ELF-1 (cell line): ENCODE data around the gene DGKQ.
"Not testable (repeated sequence)": the region's sequence is repeated elsewhere in the genome, so short reads cannot be mapped to it uniquely, and the experiment has no call there.

Source experiments
- DNase-seq: peaks from one replicate; pipeline ENCODE4 v3.0.0-alpha.2; 2016; ENCODE audit warnings: low read depth, low spot score

Gene DGKQ

DNA sequence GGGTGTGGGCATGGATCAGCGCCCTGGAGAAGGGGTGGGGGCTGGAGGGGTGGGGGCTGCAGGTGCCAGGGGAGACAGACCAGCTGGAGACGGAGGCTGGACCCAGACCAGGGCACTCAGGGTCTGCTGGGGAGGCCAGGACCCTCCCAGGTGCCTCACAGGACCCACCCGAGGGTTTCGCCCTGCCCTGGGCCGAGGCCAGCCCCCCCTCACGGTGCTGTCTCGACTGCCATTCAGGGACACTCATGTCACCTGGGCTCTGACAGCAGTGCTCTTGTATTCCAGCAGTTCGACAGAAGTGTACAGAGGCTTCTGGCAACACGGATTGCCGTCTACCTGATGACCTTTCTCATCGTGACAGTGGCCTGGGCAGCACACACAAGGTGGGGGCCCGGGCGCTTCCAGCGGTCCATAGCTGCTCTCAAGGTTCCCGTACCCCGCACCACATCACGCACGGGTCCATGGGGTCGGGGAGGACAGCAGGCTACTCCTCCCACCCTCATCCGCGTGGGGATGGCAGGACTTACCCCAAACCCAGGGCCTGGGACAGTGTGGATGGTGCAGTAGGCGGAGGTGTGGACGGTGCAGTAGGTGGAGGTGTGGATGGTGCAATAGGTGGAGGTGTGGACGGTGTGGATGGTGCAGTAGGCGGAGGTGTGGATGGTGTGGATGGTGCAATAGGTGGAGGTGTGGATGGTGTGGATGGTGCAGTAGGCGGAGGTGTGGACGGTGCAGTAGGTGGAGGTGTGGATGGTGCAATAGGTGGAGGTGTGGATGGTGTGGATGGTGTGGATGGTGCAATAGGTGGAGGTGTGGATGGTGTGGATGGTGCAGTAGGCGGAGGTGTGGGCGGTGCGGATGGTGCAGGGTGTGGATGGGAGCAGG is 23.0 kb downstream of the DGKQ start:
- DNase-seq = no peak

- DNase-seq = no peak
These were observed 23.7 kb downstream of the DGKQ start for GRCh38 chr4:949656-950055.

GRCh38 chr4:948936-949300 is 24.5 kb downstream of the DGKQ start:
- DNase-seq = no peak

DNA sequence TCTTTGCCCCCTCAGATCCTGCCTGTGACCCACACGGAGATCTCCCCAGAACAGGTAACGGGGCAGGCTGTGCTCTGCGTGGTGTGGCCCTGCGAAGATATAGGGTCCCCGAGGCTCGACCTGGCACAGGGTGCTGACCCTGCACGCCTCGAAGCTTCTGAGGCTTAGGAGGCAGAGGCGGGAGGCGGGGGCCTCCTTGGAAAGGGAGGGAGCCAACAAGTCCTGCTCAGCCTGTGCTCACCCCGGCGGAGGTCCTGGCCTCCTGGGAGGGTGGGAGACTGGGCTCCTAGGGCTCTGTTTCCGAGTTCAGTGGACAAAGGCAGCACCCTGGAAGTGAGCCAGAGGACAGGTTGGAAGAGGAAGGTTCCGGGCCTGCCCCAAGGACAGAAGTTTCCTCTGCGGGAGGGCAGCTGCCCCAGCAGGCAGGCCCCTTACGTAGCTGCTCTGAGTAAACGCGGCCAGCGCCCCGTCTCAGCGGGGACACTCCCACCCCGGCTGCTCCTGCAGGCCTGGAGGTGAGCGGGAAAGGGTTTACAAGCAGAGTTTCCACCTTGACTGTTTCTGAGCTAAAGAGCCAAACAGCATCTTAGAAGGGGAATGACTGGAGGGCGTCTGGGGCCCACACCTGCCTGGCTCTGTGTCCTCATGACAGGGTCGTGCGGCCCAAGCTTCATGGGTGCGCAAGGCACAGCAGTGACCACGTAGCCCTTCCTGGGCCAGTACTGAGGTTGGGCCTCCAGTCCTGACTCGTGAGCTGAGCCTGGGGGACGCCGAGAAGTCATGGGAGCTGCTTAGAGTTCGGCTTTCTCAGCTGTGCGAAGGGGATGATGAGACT is 25.1 kb downstream of the DGKQ start:
- DNase-seq = no peak

- DNase-seq = no peak
These were observed 25.8 kb downstream of the DGKQ start for GRCh38 chr4:947491-947971.

GRCh38 chr4:946517-947471 is 26.6 kb downstream of the DGKQ start:
- no peak for DNase-seq

GRCh38 chr4:946103-946450 is 27.3 kb downstream of the DGKQ start:
- DNase-seq = no peak

- no peak for DNase-seq
These were observed 27.9 kb downstream of the DGKQ start for GRCh38 chr4:945274-946102.

GRCh38 chr4:939508-939907 is 33.9 kb downstream of the DGKQ start:
- not testable (repeated sequence) for DNase-seq

- DNase-seq = no peak
These were observed 40.7 kb downstream of the DGKQ start for GRCh38 chr4:932713-933070.

- peak; percentile 97 for DNase-seq
These were observed 41.2 kb downstream of the DGKQ start, which contains the start of the genes GAK and TMEM175 for GRCh38 chr4:931960-932712. Gene GAK (minus strand): TSS chr4:932316. CDS start chr4:932187, 129 bp downstream. Gene TMEM175 (plus strand): TSS chr4:932460. CDS start chr4:947740, 15,280 bp downstream.

- DNase-seq = no peak
These were observed 42.0 kb downstream of the DGKQ start for GRCh38 chr4:931194-931959.

- no peak for DNase-seq
These were observed 42.6 kb downstream of the DGKQ start for GRCh38 chr4:930827-931193.

DNA sequence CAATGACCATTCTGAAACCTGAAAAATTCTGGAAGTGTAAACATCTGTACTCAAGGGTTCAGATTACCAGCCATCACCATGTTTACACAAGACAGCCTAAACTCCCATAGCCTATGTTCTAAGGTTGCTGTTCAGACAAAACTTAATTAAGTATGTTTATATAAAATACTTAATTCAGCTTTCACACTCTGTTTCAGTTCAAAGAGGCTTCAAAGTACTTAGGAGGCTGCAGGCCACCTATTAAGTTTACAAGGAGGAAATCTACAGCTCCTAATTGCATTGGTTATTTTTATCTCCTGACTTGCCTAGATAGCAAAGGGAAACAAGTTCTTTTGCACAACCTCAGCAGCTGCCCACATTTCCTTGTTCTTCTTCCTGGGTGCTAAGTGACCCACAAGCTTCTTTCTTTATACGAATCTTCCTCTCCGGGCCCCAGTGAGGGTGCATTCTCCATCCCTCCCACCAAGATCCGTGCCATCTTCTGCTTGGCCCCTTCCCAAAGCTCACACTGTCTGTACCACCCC is 43.3 kb downstream of the DGKQ start:
- DNase-seq = no peak

- no peak for DNase-seq
These were observed 44.1 kb downstream of the DGKQ start for GRCh38 chr4:929096-929765.

- not testable (repeated sequence) for DNase-seq
These were observed 45.8 kb downstream of the DGKQ start for GRCh38 chr4:927566-927965.

DNA sequence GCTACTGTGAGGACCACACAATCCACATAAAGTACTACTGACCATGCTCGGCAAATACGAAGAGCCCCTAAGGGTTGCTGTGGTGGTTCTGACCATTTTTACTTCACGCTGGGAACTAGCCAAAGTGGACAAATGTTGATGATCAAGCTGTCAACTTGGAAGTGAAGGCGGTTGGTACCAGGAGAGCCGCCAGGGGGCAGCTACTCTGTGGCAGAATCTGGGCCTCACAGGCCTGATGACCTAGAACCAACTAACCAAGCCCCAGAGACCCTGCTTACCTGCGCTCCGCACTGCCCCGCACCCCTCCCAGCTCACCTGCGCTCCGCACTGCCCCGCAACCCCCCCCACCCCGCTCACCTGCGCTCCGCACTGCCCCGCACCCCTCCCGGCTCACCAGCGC is 46.8 kb downstream of the DGKQ start:
- peak; percentile 65 for DNase-seq

DNA sequence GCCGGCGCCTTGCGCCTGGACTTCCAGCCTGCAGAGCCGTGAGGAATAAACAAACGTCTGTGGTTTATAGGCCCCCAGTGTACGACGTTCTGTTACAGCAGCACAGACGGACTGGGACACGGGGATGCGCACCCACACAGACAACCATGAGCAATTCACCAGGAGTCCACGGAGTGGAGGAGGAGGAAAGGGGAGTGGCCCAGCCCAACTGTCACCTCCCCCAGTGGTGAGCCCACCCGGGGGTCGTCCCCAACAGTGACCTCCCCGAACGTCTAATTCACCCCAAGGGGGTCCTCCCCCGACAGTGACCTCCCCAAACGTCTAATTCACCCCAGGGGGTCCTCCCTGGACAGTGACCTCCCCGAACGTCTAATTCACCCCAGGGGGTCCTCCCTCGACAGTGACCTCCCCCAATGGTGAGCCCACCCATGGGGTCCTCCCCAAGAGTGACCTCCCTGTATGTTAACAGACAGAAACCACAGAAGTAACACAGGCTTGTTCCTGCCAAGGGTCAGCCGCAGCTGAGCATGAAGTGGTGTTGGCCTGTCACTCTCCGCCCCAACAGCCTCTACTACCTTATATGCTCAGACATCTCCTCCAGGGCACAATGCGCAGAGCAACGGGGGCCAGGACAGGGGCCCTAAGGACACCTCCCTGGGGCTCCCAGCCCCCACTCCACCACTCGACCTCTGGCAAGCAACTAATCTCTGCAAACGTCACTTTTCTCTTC is 47.4 kb downstream of the DGKQ start:
- no peak for DNase-seq
